Globus pallidus (tissue), 1 donor: ENCODE results near the gene AP4S1.
"Not testable (repeated sequence)": the region's sequence is repeated elsewhere in the genome, so short reads cannot be mapped to it uniquely, and the experiment has no call there.

ENCODE experiments used
- DNase-seq: peaks from one replicate; pipeline ENCODE4 v3.0.0-alpha.2; 2015; ENCODE audit warnings: low spot score

The AP4S1 gene

DNA sequence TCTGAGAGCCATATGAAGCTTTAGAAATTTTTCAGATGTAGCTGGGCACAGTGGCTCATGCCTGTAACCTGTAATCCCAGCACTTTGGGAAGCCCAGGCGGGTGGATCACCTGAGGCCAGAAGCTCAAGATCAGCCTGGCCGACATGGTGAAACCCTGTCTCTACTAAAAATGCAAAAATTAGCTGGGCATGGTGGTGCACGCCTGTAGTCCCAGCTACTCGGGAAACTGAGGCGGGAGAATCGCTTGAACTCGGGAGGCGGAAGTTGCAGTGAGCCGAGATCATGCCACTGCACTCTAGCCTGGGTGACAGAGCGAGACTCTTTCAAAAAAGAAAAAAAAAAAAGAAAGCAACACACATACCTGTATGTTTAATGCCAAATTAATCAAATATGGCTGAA is 17.4 kb downstream of the AP4S1 start:
- DNase-seq = not testable (repeated sequence)

- no peak for DNase-seq
These were observed 17.9 kb downstream of the AP4S1 start for GRCh38 chr14:31043379-31043778.

DNA sequence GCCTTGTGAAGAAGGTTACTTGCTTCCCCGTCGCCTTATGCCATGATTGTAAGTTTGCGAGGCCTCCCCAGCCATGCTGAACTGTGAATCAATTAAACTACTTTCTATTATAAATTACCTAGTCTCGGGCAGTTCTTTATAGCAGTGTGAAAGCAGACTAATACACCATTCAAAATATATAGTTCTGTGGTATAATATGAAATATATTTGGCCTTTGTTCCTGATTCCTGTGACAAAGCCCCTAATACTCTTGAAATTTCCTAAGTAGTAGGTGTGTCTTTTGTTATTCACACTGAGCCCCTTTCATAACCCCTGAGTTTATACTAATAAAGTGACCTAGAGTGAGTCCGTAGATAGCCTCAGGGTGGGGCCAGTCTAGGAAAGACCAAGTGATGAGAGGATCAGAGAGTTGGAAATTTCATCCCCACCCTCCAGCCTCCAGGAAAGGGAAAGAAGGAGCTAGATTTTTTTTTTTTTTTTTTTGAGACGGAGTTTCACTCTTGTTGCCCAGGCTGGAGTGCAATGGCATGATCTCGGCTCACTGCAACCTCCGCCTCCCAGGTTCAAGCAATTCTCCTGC is 20.1 kb downstream of the AP4S1 start:
- no peak for DNase-seq

GRCh38 chr14:31047503-31047902 is 22.1 kb downstream of the AP4S1 start:
- no peak for DNase-seq

DNA sequence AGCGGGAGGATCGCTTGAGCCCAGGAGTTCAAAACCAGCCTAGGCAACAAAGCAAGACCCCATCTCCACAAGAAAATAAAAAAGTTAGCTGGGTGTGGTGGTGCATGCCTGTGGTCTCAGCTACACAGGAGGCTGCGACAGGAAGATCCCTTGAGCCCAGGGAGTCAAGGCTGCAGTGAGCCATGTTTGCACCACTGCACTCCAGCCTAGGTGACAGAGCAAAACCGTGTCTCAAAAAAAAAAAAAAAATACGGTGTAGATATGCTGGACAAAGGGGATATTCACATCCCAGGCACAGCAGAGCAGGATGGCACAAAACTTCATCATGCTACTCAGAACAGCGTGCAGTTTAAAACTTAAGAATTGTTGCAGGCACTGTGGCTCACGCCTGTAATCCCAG is 25.6 kb downstream of the AP4S1 start:
- DNase-seq = no peak

GRCh38 chr14:31051511-31051910 is 26.1 kb downstream of the AP4S1 start:
- no peak for DNase-seq

DNA sequence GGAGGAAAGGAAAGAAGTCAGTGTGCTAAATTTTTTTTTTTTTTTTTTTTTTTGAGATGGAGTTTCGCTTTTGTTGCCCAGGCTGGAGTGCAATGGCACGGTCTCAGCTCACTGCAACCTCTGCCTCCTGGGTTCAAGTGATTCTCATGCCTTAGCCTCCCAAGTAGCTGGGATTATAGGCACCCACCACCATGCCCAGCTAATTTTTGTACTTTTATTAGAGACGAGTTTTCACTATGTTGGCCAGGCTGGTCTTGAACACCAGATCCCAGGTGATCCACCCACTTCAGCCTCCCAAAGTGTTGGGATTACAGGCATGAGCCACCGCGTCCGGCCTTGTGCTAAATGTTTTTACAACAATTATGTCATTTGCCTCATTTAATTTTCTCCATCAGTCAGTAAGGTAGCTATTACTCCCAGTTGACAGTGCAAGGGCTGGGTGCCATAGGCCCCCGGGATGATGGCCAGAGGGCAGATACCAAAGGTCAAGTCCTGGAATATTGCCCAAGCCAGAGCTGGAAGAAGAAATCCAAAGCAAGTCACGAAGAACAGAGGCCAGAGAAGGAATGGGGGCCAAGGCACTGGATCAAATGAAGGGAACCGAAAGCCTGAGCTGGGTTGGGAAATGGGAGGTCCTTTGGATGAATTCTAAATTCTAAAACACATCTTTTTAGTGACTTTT is 27.6 kb downstream of the AP4S1 start:
- DNase-seq = not testable (repeated sequence)

DNA sequence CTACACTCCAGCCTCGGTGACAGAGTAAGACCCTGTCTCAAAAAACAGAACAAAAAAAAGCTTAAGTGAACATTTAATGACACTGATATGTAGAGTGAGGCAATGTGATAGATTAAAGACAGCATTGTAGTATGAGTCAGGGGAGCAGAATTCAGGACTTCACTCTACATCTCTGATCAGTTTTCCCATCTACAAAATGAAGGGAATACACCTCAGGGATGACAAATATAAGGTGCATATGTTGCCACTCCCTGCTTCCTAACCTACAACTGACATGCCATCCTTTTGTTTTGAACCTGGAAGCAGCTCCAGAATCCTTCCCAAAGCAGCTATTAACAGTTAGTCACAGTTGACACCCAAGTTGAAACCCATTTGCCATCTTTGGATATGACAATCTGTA is 31.6 kb downstream of the AP4S1 start:
- DNase-seq = no peak

- DNase-seq = no peak
These were observed 32.4 kb downstream of the AP4S1 start for GRCh38 chr14:31057701-31058364.

GRCh38 chr14:31059152-31059924 is 33.9 kb downstream of the AP4S1 start:
- DNase-seq = no peak

- DNase-seq = no peak
These were observed 34.9 kb downstream of the AP4S1 start for GRCh38 chr14:31060253-31060875.

DNA sequence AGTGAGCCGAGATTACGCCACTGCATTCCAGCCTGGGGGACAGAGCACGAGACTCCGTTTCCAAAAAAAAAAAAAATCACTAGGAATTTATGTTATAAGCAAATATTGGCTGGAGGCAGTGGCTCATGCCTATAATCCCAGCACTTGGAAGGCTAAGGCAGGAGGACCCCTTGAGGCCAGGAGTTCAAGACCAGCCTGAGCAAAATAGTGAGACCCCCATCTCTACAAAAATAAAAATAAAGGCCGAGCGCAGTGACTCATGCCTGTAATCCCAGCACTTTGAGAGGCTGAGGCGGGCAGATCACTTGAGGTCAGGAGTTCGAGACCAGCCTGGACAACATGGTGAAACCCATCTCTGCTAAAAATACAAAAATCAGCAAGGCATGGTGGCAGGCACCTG is 37.5 kb downstream of the AP4S1 start:
- DNase-seq = not testable (repeated sequence)

- DNase-seq = no peak
These were observed 42.8 kb downstream of the AP4S1 start for GRCh38 chr14:31068235-31068634.

DNA sequence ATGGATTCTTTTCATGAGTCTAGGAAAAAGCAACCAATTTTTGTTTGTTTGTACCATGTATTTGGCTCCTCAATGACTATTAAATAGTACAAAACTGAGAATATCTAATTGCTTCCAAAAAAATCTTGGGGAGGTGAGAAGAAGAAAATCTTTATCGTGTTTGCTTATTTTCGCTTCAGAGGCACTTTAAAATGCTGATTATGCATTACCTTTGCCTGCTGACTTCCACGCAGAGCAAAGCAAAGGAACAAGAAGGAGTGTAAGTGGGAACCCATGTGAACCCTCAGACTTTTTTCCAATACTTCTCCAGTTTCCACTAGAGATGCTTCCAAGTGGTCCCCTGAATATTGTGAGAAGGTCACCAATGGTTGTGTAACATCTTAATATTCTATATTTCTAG is 43.9 kb downstream of the AP4S1 start:
- no peak for DNase-seq

DNA sequence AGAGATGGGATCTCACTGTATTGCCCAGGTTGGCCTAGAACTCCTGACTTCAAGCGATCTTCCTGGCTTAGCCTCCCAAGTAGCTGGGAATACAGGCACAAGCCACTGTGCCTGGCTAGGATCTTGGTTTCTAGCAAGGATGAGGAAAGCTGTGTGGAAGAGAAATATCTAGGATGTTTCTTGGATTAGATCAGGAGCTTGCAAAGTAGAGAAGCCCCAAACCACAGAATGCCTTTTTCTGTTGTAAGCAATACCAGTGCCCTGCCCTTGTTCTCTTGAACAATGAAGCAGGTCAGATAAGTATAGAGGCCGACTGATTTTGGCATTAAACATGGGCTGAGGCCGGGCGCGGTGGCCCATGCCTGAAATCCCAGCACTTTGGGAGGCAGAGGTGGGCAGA is 45.0 kb downstream of the AP4S1 start:
- DNase-seq = no peak

DNA sequence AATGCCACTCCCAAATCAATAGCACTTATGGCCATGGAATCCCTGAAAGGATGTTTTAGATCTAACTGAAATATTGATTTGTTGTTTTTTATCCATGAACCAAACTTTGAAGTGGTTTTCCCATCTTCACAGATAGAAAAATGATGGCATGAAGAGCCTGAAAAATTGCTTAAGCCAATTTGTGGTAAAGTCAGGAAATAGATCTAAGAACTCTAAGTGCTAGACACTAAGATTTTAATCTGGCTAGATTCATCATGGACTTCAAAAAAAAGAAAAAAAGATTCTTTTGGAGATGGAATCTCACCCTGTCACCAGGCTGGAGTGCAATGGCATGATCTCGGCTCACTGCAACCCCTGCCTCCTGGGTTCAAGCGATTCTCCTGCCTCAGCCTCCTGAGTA is 45.7 kb downstream of the AP4S1 start:
- no peak for DNase-seq

- DNase-seq = no peak
These were observed 49.7 kb downstream of the AP4S1 start for GRCh38 chr14:31075144-31075543.

- DNase-seq = no peak
These were observed 53.3 kb downstream of the AP4S1 start for GRCh38 chr14:31078766-31079165.

- DNase-seq = no peak
These were observed 54.6 kb downstream of the AP4S1 start for GRCh38 chr14:31080056-31080455.

DNA sequence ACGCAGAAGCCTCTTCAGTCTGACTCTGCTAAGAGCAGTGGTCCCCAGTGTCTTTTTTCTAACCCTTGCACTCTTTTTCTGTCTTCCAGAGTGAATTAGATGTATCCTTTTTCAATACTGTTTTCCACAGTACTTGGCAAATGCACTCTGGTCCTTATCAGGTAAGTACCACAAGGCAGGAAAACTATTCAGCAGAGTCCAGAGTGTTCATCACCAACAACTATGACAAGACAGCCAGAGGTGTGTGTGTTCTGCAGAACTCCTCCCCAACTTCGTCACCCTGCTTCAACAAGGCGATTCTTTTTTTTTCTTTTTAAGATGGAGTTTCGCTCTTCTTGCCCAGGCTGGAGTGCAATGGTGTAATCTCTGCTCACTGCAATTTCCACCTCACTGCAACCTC is 55.0 kb downstream of the AP4S1 start:
- no peak for DNase-seq

GRCh38 chr14:31083781-31084180 is 58.3 kb downstream of the AP4S1 start:
- no peak for DNase-seq

DNA sequence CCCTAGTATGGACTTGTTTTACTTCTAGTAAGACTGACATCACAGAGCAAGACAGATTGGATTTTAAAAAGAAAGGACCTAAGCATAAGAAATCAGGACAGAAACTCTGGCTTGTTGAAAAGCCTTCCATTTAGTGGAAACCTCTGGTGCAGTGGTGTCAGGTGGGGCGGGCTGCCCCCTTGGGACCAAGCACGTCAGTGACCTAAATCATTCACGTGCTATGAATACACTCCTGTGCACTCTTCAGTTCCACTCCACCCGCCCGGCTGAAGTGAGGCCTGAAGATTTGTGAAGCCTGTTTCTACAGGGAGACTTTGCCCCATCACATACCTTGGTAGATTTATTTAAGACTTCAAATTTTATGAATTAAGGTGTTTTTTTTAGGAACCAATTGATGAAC is 58.9 kb downstream of the AP4S1 start:
- no peak for DNase-seq
